Fibroblast of skin of left biceps (primary cell): ENCODE data around the gene DLX5.

Source experiments
- DNase-seq, 2 experiments: peaks; one replicate each; pipeline ENCODE4 v3.0.0-alpha.2; 2013; ENCODE audit warnings: low read depth in 2 of 2

DLX5 gene

GRCh38 chr7:96991546-96992191 is 33.0 kb downstream of the DLX5 start:
- DNase-seq = no peak

DNA sequence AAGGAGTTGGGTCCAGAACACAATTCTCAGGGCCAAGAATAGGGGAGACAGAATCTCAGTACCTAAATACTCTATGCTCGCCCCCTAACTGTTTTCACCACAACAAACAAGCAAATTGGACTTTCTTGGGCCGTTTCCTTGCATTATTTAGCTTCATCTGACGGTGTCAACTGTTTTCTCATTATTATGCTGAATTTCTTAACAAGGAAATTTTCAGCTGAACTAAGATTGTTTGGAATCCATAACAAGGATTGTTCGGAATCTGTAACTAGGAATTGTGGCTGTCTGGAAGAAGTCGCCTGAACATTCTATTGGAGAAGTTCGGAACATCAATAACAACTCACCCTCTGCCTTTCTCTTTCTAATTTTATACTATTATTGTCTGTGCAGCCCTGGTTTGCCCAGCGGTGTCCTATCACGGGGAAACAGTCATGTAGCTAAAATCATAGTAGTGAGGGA is 34.7 kb downstream of the DLX5 start:
- DNase-seq = no peak

GRCh38 chr7:96989241-96989858 is 35.3 kb downstream of the DLX5 start:
- no peak for DNase-seq

DNA sequence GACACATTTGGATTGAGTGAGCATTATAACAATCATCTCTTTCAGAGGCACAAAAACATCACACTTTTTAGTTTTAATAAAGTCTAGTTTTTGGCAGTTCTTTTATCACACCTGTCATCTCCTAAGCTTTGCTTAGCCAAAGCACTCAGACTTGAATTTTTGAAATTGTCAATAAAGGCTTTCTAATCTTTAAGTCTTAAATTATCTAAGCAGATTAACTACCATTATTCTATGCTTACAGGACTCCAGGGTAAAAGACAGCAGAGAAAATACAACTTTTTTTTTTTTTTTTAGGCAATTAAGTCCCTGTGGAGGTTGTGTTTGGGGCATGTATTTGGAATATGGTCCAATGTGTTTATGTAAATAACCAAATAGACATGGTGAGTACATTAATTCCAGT is 36.9 kb downstream of the DLX5 start:
- no peak for DNase-seq

GRCh38 chr7:96986901-96987300 is 37.7 kb downstream of the DLX5 start:
- no peak for DNase-seq

GRCh38 chr7:96985992-96986391 is 38.6 kb downstream of the DLX5 start:
- DNase-seq = no peak

DNA sequence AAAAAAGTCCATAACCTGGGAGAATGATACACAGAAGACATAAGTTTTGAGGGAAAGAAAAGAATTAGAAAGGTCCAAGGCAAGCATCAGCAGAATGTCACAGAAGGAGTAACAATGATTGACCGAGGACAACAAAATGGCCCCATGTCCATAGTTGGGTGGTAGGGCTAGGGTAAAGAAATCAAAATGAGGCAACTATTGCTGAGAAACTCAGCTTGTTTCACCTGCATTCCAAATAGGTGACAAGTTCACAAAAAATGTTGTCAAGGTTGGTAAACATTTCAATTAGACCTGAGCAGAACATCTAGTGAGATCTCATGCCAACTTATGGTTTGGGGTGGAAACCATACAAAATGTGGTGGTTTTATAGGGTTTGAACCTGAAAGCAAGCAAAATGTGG is 42.0 kb downstream of the DLX5 start:
- DNase-seq = no peak

- DNase-seq = no peak
These were observed 44.9 kb downstream of the DLX5 start for GRCh38 chr7:96979551-96980276.

GRCh38 chr7:96977445-96977844 is 47.2 kb downstream of the DLX5 start:
- DNase-seq = no peak

DNA sequence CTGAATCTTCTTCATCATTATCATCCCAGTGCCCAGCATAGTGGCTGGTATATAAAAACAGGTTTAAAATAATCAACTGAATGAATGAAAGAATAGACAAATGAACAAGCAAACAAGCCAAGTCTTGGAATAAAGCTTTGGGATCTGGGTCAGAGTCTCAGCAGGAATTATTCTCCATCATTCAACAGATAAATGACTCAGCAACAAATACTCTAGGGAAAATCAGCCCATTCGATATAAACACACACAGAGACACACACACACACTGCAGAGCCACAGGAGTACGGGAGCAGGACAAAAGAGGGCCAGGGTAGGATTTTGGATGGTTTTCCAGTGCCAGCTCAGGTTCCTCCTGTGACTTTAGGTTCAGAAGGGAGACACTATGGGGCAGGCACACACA is 48.5 kb downstream of the DLX5 start:
- DNase-seq = no peak

DNA sequence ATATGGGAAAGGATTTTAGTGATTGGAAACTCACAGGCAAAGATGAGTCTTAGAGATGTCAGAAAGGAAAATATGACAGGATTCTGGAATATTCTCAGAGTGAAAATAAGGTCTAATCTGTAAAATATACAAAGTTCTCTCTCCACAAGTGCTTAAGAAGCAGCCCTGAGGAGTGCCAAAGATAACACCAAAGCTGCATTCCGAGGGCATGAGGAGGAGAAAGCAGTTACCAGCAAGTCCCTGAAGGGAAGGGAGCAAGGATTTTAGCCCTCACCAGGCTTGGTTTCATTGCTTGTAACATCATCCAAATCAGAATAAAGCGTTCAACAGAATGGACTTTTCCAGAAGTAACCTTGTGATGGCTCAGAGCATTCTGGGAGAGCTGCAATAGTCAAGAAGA is 50.6 kb downstream of the DLX5 start:
- no peak for DNase-seq

DNA sequence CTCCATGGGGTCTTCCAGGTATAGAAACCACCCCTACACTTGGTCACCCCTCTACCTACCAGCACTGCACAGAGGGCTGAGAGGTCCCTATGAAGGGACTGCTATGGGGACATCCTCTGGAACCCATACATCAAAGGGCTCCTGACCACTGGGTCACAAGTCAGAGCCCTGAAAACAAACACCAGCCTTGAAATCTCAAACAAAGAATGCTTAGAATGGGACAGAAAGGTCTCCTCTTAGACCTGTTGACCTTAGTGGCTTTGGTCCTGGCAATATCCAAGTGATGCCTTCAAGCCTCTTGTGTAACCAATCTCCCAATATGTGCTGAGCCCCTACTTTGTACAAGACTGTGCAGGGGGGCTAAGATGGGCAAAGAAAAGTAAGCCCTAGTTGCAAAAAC is 53.9 kb downstream of the DLX5 start:
- DNase-seq = no peak
